HEK293 (cell line): ENCODE measurements around the gene ZGPAT.

Experiments used
- CTCF ChIA-PET: fragments of 350-600 bp; formaldehyde crosslinking; extraction: SDS; loops from one replicate; lab custom pipeline; 2021; ENCODE audit warnings: antibody characterized with exemption; lab: Yijun Ruan, JAX
- POLR2A ChIA-PET: fragments of 300-600 bp; formaldehyde crosslinking; extraction: SDS; loops from one replicate; lab custom pipeline; 2020; ENCODE audit warnings: antibody characterized with exemption, inconsistent platforms; lab: Yijun Ruan, JAX
- H3K27ac ChIP-seq: fragments of 200-500 bp; sonication (Bioruptor generic); 2 replicates; pipeline ENCODE4 v1.5.1; 2014; ENCODE audit warnings: low read depth, low read length, control low read depth, inconsistent platforms; ENCODE audit errors: extremely low read depth
- H3K36me3 ChIP-seq, 2 experiments: fragments of 200-500 bp in 1 of 2; sonication (Bioruptor generic) in 1 of 2; 1 replicate in 1 of 2; 2 replicates in 1 of 2; pipeline ENCODE4 v1.5.1; 2014 to 2017; ENCODE audit warnings: inconsistent platforms in 2 of 2, low read length in 2 of 2; ENCODE audit not compliant: control insufficient read depth in 2 of 2, insufficient read depth in 1 of 2
- H3K4me1 ChIP-seq: fragments of 200-500 bp; sonication (Bioruptor generic); 2 replicates; pipeline ENCODE4 v1.5.1; 2014; ENCODE audit warnings: mild to moderate bottlenecking, low read length, inconsistent platforms; ENCODE audit not compliant: control insufficient read depth, insufficient read depth
- H3K4me3 ChIP-seq: 2 replicates; pipeline ENCODE4 v1.5.1; 2011; ENCODE audit warnings: low read depth, mild to moderate bottlenecking, control low read depth, low read length, moderate library complexity
- H3K9me3 ChIP-seq: fragments of 200-500 bp; sonication (Bioruptor generic); 2 replicates; pipeline ENCODE4 v1.5.1; 2014; ENCODE audit warnings: low read depth, low read length, inconsistent platforms; ENCODE audit not compliant: control insufficient read depth, insufficient read depth
- GLI4 ChIP-seq: fragments of 450-650 bp; formaldehyde crosslinking; IDR thresholded peaks from 2 replicates; pipeline ENCODE4 v1.5.1; 2016; ENCODE audit warnings: missing biosample characterization, missing genetic modification characterization
- GLIS1 ChIP-seq: fragments of 450-650 bp; formaldehyde crosslinking; IDR thresholded peaks from 2 replicates; pipeline ENCODE4 v1.5.1; 2016; ENCODE audit warnings: missing biosample characterization, missing genetic modification characterization
- KLF10 ChIP-seq: fragments of 450-650 bp; IDR thresholded peaks from 2 replicates; pipeline ENCODE4 v1.5.1; 2018; ENCODE audit warnings: missing biosample characterization, mild to moderate bottlenecking, missing genetic modification characterization
- PRDM1 ChIP-seq: fragments of 450-650 bp; formaldehyde crosslinking; IDR thresholded peaks from 2 replicates; pipeline ENCODE4; 2016; ENCODE audit warnings: missing biosample characterization, missing genetic modification characterization
- PRDM4 ChIP-seq: fragments of 450-650 bp; formaldehyde crosslinking; IDR thresholded peaks from 2 replicates; pipeline ENCODE4 v1.5.1; 2017; ENCODE audit warnings: missing biosample characterization, missing genetic modification characterization
- SCRT2 ChIP-seq: fragments of 450-650 bp; formaldehyde crosslinking; IDR thresholded peaks from 2 replicates; pipeline ENCODE4 v1.5.1; 2016; ENCODE audit warnings: missing biosample characterization, missing genetic modification characterization
- ZFHX2 ChIP-seq: fragments of 450-650 bp; formaldehyde crosslinking; conservative IDR thresholded peaks from 2 replicates; pipeline ENCODE4 v1.5.1; 2016; ENCODE audit warnings: missing biosample characterization, missing genetic modification characterization
- ZNF148 ChIP-seq: fragments of 450-650 bp; formaldehyde crosslinking; IDR thresholded peaks from 2 replicates; pipeline ENCODE4 v1.5.0; 2017; ENCODE audit warnings: missing biosample characterization, missing genetic modification characterization, borderline replicate concordance
- ZNF157 ChIP-seq: fragments of 450-650 bp; formaldehyde crosslinking; IDR thresholded peaks from 2 replicates; pipeline ENCODE4 v1.5.1; 2016; ENCODE audit warnings: missing biosample characterization, missing genetic modification characterization
- ZNF19 ChIP-seq: fragments of 450-650 bp; formaldehyde crosslinking; IDR thresholded peaks from 2 replicates; pipeline ENCODE4; 2016; ENCODE audit warnings: missing biosample characterization, missing genetic modification characterization, low read depth
- ZNF341 ChIP-seq: fragments of 450-650 bp; formaldehyde crosslinking; IDR thresholded peaks from 2 replicates; pipeline ENCODE4; 2016; ENCODE audit warnings: low read depth, missing biosample characterization, missing genetic modification characterization
- ZNF843 ChIP-seq: fragments of 450-650 bp; formaldehyde crosslinking; IDR thresholded peaks from 2 replicates; pipeline ENCODE4 v1.5.1; 2016; ENCODE audit warnings: missing biosample characterization, missing genetic modification characterization

The ZGPAT gene

GRCh38 chr20:63744574-63745423, 37.0 kb downstream of the ZGPAT start (continued):
- TF ChIP-seq ZNF148 (tag by site-specific recombination) (no peak), ZFHX2 (tag by site-specific recombination) (0 out of 2 replicates have a peak, but pooled peaks have one; percentile 11), ZNF157 (tag by site-specific recombination) (no peak)

GRCh38 chr20:63745424-63745805, 37.6 kb downstream of the ZGPAT start:
- Histone ChIP-seq H3K27ac (no peak overlapping the region), H3K9me3 (no peaks in the 10 kb centered on the region), H3K4me3 (no peak overlapping the region), H3K36me3 (peaks cover 4 to 28% of the 10 kb centered on the region in 2 experiments; a peak in 1 of 3 replicates), H3K4me1 (no peaks in the 10 kb centered on the region)
- TF ChIP-seq ZNF19 (tag by site-specific recombination) (no peak), ZNF843 (tag by site-specific recombination) (no peak), GLIS1 (tag by site-specific recombination) (peak; percentile 84), ZNF341 (tag by site-specific recombination) (peak; percentile 84), KLF10 (tag by site-specific recombination) (no peak), GLI4 (tag by site-specific recombination) (no peak)
- ChIA-PET POLR2A (interaction anchor here (1.0 kb wide), 1 partner anchor 8 kb away, joined by 3 read pairs; the partner anchor contains the start of gene LIME1), CTCF (interaction anchor here (0.6 to 1.3 kb wide), 2 partner anchors 113 to 229 kb away, joined by 3 to 5 read pairs; no protein-coding TSS in a partner anchor)

GRCh38 chr20:63745961-63746731, 38.3 kb downstream of the ZGPAT start:
- CTCF ChIA-PET = interaction anchor here (0.6 to 1.3 kb wide), 2 partner anchors 112 to 228 kb away, joined by 3 to 5 read pairs; no protein-coding TSS in a partner anchor
- Histone ChIP-seq H3K4me1 (no peaks in the 10 kb centered on the region), H3K27ac (no peak overlapping the region), H3K36me3 (peaks cover 4 to 26% of the 10 kb centered on the region in 2 experiments; a peak in 1 of 3 replicates), H3K9me3 (no peaks in the 10 kb centered on the region), H3K4me3 (no peak overlapping the region)
- POLR2A ChIA-PET = interaction anchor here (0.6 kb wide), 2 partner anchors 95 to 132 kb away, joined by 3 to 5 read pairs; no protein-coding TSS in a partner anchor
- no peak for TF ChIP-seq PRDM4 (tag by site-specific recombination)
- TF ChIP-seq PRDM1 = no peak
- 0 out of 2 replicates have a peak, but pooled peaks have one; percentile 10 for TF ChIP-seq SCRT2 (tag by site-specific recombination)
